ENCODE data around the gene SIGLEC9.

Gene SIGLEC9

GRCh38 chr19:51097796-51098195 is 26.9 kb upstream of the SIGLEC9 start:
- no peak for DNase-seq

GRCh38 chr19:51098365-51099046 is 26.2 kb upstream of the SIGLEC9 start:
- DNase-seq = no peak

- DNase-seq = no peak
These were observed 25.7 kb upstream of the SIGLEC9 start for GRCh38 chr19:51099047-51099382.

- no peak for DNase-seq
These were observed 24.1 kb upstream of the SIGLEC9 start for GRCh38 chr19:51100601-51101000.

- no peak for DNase-seq
These were observed 23.4 kb upstream of the SIGLEC9 start for GRCh38 chr19:51101171-51101865.

GRCh38 chr19:51102991-51103390 is 21.7 kb upstream of the SIGLEC9 start:
- no peak for DNase-seq

GRCh38 chr19:51103926-51104341 is 20.8 kb upstream of the SIGLEC9 start:
- DNase-seq = no peak

- DNase-seq = peak; percentile 13 to 60
These were observed 17.2 kb upstream of the SIGLEC9 start for GRCh38 chr19:51107406-51108065.

- DNase-seq = peak; percentile 99
These were observed 16.5 kb upstream of the SIGLEC9 start, which contains the start of gene CTU1 for GRCh38 chr19:51108066-51108804. TSS of gene CTU1 (minus strand) at chr19:51108409. CDS start at chr19:51104569, 3,840 bp downstream.

GRCh38 chr19:51108805-51109146 is 15.9 kb upstream of the SIGLEC9 start:
- peak in 1 of 2 experiments; percentile 87 for DNase-seq

GRCh38 chr19:51110666-51110971 is 14.1 kb upstream of the SIGLEC9 start:
- no peak for DNase-seq

GRCh38 chr19:51111606-51112005 is 13.1 kb upstream of the SIGLEC9 start:
- no peak for DNase-seq

GRCh38 chr19:51114087-51114729 is 10.5 kb upstream of the SIGLEC9 start:
- no peak for DNase-seq

GRCh38 chr19:51116736-51117286 is 7.9 kb upstream of the SIGLEC9 start:
- DNase-seq = no peak

- DNase-seq = no peak
These were observed 5.6 kb upstream of the SIGLEC9 start for GRCh38 chr19:51119101-51119500.

- no peak for DNase-seq
These were observed 5.1 kb upstream of the SIGLEC9 start for GRCh38 chr19:51119611-51120010.

- DNase-seq = no peak
These were observed 4.5 kb upstream of the SIGLEC9 start for GRCh38 chr19:51120160-51120559.

- DNase-seq = no peak
These were observed 3.4 kb upstream of the SIGLEC9 start for GRCh38 chr19:51121257-51121656.

GRCh38 chr19:51122112-51122981 is 2.4 kb upstream of the SIGLEC9 start:
- DNase-seq = no peak

GRCh38 chr19:51123381-51123800 is 1.3 kb upstream of the SIGLEC9 start:
- DNase-seq = no peak

GRCh38 chr19:51123802-51124201 is 904 bp upstream of the SIGLEC9 start:
- no peak for DNase-seq

- DNase-seq = no peak
These were observed 490 bp upstream of the SIGLEC9 start for GRCh38 chr19:51124216-51124615.
